Neural cell (in vitro differentiated cells): ENCODE data around the gene CDC123. TPM values are rescaled to one million over a fixed set of nuclear protein-coding genes. Genes with fewer than 3 reads are reported as not detected.

ENCODE experiments used
- H2AFZ ChIP-seq: fragments of 200-600, 300-800 bp; sonication (generic), shearing (Covaris generic); 2 replicates; pipeline ENCODE4 v1.6.0; 2014; ENCODE audit warnings: low read depth, mild to moderate bottlenecking, antibody characterized with exemption, low read length, moderate library complexity
- H3F3A ChIP-seq: fragments of 200-600 bp; shearing (Covaris generic); 2 replicates; pipeline ENCODE4 v1.6.1; 2016; ENCODE audit warnings: mild to moderate bottlenecking, moderate library complexity, mixed read lengths, antibody characterized with exemption, low read length; ENCODE audit not compliant: insufficient read depth, poor library complexity, severe bottlenecking
- H3K27ac ChIP-seq: fragments of 200-600, 300-800 bp; sonication (generic), shearing (Covaris generic); 2 replicates; pipeline ENCODE4 v1.5.1; 2014; ENCODE audit warnings: mild to moderate bottlenecking, low read length, moderate library complexity
- H3K27me3 ChIP-seq: fragments of 300-800, 200-600 bp; sonication (generic), shearing (Covaris generic); 2 replicates; pipeline ENCODE4 v1.6.0; 2014; ENCODE audit warnings: mild to moderate bottlenecking, low read depth, low read length, moderate library complexity; ENCODE audit not compliant: insufficient read depth
- H3K36me3 ChIP-seq: fragments of 300-800, 200-600 bp; sonication (generic), shearing (Covaris generic); 2 replicates; pipeline ENCODE4 v1.5.1; 2014; ENCODE audit warnings: mild to moderate bottlenecking, antibody characterized with exemption, low read length, moderate library complexity; ENCODE audit not compliant: insufficient read depth
- H3K4me2 ChIP-seq: fragments of 300-800, 200-600 bp; sonication (generic), shearing (Covaris generic); 2 replicates; pipeline ENCODE4 v1.6.0; 2014; ENCODE audit warnings: mild to moderate bottlenecking, low read length
- H3K4me3 ChIP-seq: fragments of 300-800, 200-600 bp; sonication (generic), shearing (Covaris generic); 2 replicates; pipeline ENCODE4 v1.5.1; 2014; ENCODE audit warnings: mild to moderate bottlenecking, low read length, moderate library complexity
- H3K79me2 ChIP-seq: fragments of 200-600 bp; shearing (Covaris generic); replicated peaks from 2 replicates; pipeline ENCODE4 v1.6.0; 2014; ENCODE audit warnings: mild to moderate bottlenecking, low read length, moderate library complexity; ENCODE audit not compliant: insufficient read depth
- H3K9ac ChIP-seq: fragments of 300-800, 200-600 bp; sonication (generic), shearing (Covaris generic); 2 replicates; pipeline ENCODE4 v1.6.1; 2016; ENCODE audit warnings: mild to moderate bottlenecking, low read length, mixed read lengths
- H3K9me2 ChIP-seq: fragments of 200-600 bp; shearing (Covaris generic); 2 replicates; pipeline ENCODE4 v1.6.1; 2016; ENCODE audit warnings: mild to moderate bottlenecking, low read length, mixed read lengths; ENCODE audit not compliant: insufficient read depth
- H3K9me3 ChIP-seq: fragments of 200-600, 300-800 bp; sonication (generic), shearing (Covaris generic); 2 replicates; pipeline ENCODE4 v1.6.1; 2016; ENCODE audit warnings: mild to moderate bottlenecking, mixed run types, low read length, moderate library complexity, mixed read lengths
- H4K20me1 ChIP-seq: fragments of 200-600 bp; shearing (Covaris generic); 2 replicates; pipeline ENCODE4 v1.6.1; 2016; ENCODE audit warnings: mild to moderate bottlenecking, mixed run types; ENCODE audit not compliant: insufficient read depth
- CTCF ChIP-seq: fragments of 450-650 bp; IDR thresholded peaks from 2 replicates; pipeline ENCODE4 v1.5.1; 2014; ENCODE audit warnings: antibody characterized with exemption, mild to moderate bottlenecking, moderate library complexity; ENCODE audit not compliant: poor library complexity, severe bottlenecking
- EP300 ChIP-seq: fragments of 450-650 bp; conservative IDR thresholded peaks from 2 replicates; pipeline ENCODE4 v1.6.1; 2014; ENCODE audit warnings: antibody characterized with exemption, mild to moderate bottlenecking, moderate library complexity; ENCODE audit not compliant: poor library complexity, severe bottlenecking
- EZH2 ChIP-seq: fragments of 200-600, 300-800 bp; shearing (Covaris generic), sonication (generic); IDR thresholded peaks from 2 replicates; pipeline ENCODE4 v1.6.1; 2014; ENCODE audit warnings: antibody characterized with exemption, low read length, borderline replicate concordance, mild to moderate bottlenecking; ENCODE audit not compliant: insufficient read depth, poor library complexity, severe bottlenecking
- MXI1 ChIP-seq: fragments of 450-650 bp; conservative IDR thresholded peaks from 2 replicates; pipeline ENCODE4 v1.6.1; 2014; ENCODE audit warnings: antibody characterized with exemption, mild to moderate bottlenecking; ENCODE audit not compliant: poor library complexity, severe bottlenecking
- POLR2AphosphoS5 ChIP-seq: IDR thresholded peaks from 2 replicates; pipeline ENCODE4 v1.6.1; 2012
- RAD21 ChIP-seq: fragments of 450-650 bp; conservative IDR thresholded peaks from 2 replicates; pipeline ENCODE4 v1.6.1; 2014; ENCODE audit warnings: antibody characterized with exemption, mild to moderate bottlenecking, moderate library complexity
- REST ChIP-seq: IDR thresholded peaks from 2 replicates; pipeline ENCODE4 v1.6.1; 2012; ENCODE audit warnings: borderline replicate concordance
- SMC3 ChIP-seq: fragments of 450-650 bp; conservative IDR thresholded peaks from 2 replicates; pipeline ENCODE4 v1.6.1; 2014; ENCODE audit warnings: antibody characterized with exemption, mild to moderate bottlenecking, moderate library complexity; ENCODE audit not compliant: poor library complexity
- TAF1 ChIP-seq: IDR thresholded peaks from 2 replicates; pipeline ENCODE4 v1.6.1; 2012; ENCODE audit warnings: low read depth
- polyA plus RNA-seq: library from polyadenylated mRNA; depleted of rRNA; stranded (reverse); fragments of >200 nt; gene quantifications from 2 replicates; pipeline ENCODE4 v1.2.3, GENCODE V29; 2014

Gene CDC123
- polyA plus RNA-seq, 1 donor from 2014 or later: 110 TPM

- Histone ChIP-seq H4K20me1 (no peaks in the 10 kb centered on the region), H3K27ac (no peak overlapping the region), H3K4me3 (no peak overlapping the region), H3K9me2 (no peaks in the 10 kb centered on the region), H3K36me3 (peaks cover 6% of the 10 kb centered on the region), H3K9me3 (no peaks in the 10 kb centered on the region), H3F3A (no peaks in the 10 kb centered on the region), H2AFZ (no peak overlapping the region), H3K9ac (no peak overlapping the region), H3K27me3 (no peaks in the 10 kb centered on the region), H3K79me2 (peaks cover 19% of the 10 kb centered on the region), H3K4me2 (no peak overlapping the region)
- TF ChIP-seq REST: no peak
- TF ChIP-seq POLR2AphosphoS5: no peak
- TF ChIP-seq TAF1: no peak
Observed at GRCh38 chr10:12205082-12205481, 9.1 kb downstream of the CDC123 start.

- no peaks in the 10 kb centered on the region for H3F3A ChIP-seq
- no peak for TF ChIP-seq POLR2AphosphoS5
- TF ChIP-seq EP300: no peak
- no peak for TF ChIP-seq SMC3
- no peak for TF ChIP-seq TAF1
- TF ChIP-seq RAD21: no peak
- no peak for TF ChIP-seq MXI1
- TF ChIP-seq REST: no peak
- no peak for TF ChIP-seq CTCF
- TF ChIP-seq EZH2: no peak
- no peak overlapping the region for H3K4me2 ChIP-seq
- H3K9me2 ChIP-seq: no peaks in the 10 kb centered on the region
- peaks cover 15% of the 10 kb centered on the region for H3K79me2 ChIP-seq
- no peaks in the 10 kb centered on the region for H3K27me3 ChIP-seq
- H3K9me3 ChIP-seq: no peaks in the 10 kb centered on the region
- peaks cover 5% of the 10 kb centered on the region for H3K36me3 ChIP-seq
- H3K9ac ChIP-seq: no peak overlapping the region
- H3K4me3 ChIP-seq: no peak overlapping the region
- H2AFZ ChIP-seq: no peak overlapping the region
- no peak overlapping the region for H3K27ac ChIP-seq
- no peaks in the 10 kb centered on the region for H4K20me1 ChIP-seq
Observed at GRCh38 chr10:12207114-12207513, 11.1 kb downstream of the CDC123 start.
